Femur (tissue), 1 donor: ENCODE measurements around the gene NEK5.

ENCODE experiments used
- DNase-seq: peaks from one replicate; pipeline ENCODE4 v3.0.0-alpha.2; 2017

The NEK5 gene

DNA sequence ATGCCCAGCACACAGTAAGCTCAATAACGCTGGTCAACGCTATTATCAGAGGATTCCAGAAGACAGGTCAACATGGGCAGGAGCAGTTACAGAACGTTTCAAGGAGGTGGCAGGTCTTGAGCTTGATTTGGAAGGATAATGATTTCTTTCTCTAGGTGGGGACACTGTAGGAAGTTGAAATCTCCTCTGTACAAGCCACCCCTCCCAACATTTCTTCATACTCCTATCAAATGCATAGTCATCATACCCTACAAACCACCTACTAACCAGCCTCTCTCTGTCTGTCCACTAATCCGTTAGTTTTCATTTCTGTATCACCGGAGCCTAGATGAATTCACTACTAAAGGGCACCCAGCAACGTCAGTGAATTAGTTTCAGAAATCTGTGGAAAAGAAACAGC lies 118.9 kb downstream of the NEK5 start:
- no peak for DNase-seq

DNA sequence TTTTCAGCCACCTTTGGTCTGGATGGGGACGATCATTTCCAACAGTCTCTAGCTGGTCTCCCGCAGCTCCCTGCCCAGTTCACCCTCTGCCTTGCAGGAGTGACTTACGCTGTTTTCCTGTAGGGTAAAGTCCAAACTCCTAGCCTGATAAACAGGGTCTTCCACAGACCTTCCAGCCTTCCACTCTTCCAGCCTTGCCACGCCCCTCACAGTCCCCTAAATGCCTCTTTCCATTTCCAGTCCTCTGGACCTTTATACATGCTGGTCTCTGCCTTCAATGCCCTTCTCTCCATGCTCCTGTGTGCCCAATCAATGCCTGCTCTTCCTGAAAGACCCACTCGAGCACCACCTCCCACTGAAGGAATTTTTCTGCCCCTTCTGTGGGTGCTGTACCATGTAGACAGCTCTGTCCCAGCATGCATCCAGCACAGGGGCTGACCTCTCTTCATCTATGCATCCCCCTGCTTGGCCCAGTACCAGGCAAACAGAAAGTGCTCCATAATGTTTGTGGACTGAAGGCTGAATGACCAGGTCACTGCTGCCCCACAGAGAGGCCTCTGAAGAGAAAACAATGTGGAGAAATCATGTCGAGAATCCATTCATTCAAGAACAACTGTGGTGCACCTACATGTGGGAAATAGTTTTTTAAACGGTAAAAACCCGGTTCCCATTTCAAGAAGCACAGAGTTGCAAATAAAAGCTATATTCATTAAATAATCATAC lies 122.2 kb downstream of the NEK5 start:
- DNase-seq = no peak

DNA sequence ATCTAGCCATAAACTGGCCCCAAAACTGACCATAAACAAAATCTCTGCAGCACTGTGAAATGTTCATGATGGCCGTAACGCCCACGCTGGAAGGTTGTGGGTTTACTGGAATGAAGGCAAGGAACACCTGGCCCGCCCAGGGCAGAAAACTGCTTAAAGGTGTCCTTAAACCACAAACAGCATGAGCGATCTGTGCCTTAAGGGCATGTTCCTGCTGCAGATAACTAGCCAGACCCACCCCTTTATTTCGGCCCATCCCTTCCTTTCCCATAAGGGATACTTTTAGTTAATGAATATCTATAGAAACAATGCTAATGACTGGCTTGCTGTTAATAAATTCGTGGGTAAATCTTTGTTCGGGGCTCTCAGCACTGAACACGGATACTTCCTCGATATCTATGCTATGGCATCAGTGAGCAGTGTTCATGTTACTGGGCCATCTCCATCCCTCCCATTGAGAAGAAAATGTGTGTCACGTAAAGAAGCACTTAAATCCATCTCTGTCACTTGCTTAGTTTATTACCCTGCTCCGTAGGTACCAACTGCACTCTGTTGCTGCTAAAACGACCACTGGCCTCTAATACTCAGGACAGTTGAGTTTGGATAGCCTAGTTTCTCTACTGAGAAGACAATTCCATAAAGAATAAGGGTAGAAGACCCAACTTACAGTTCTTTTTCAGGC lies 122.9 kb downstream of the NEK5 start:
- no peak for DNase-seq

DNA sequence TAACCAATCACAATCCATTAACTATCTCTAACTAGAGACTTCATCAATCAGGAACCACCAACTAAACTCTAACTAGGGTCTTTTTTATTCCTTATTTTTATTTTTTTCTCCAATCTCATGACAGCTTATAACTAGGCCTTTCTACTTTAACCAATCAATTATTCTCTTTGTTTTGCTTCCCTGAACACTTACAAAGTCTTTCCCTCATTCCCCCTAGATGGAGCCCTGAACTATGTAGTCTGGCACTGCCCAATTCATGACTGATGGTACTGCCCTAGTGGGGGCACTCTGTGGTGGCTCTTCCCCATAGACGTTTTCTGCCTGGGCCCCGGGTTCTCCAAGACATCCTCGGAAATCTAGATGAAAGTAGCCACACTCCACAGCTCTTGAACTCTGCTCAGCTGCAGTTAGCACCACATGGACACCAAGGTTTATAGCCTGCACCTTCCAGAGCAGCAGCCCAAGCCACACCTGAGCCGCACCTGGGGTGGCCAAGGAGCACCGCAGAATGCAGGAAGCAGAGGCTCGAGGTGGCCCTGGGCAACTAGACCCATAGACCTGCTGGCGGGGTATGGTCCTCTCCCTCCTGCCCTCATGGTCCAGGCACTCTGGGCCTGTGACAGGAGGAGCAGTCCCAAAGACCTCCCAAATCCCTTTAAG lies 124.2 kb downstream of the NEK5 start:
- DNase-seq = no peak

DNA sequence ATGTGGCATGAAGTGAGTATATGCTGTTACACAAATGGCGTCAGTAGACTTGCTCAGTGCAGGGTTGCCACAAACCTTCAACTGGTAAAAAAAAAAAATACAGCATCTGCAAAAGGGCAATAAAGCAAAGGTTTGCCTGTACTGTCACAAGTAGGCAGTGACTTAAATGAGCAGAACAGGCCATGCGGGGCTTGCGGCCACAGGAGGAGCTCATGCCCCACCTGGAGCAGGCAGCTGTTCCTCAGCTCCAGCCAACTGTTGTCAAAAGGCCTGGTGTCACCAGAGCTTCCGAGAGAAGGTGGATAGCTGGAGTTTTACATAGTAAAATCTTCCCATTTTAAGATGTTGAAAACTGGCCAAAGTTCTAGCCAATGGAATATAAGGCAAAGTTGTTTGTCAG lies 125.3 kb downstream of the NEK5 start:
- DNase-seq = no peak

DNA sequence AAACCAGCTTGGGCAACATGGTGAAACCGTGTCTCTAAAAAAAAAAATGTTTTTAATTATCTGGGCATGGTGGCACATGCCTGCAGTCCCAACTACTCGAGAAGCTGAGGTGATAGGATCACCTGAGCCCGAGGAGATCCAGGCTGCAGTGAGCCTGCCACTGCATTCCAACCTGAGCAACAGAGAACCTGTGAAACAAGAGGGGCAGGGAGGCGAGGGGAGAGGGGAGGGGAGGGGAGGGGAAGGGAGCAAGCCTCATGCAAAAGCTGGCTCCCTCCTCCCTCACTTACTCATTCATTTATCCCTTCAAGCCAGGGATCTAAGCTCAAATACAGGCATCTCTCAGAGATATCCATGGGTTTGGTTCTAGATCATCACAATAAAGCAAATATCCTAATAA lies 126.5 kb downstream of the NEK5 start:
- DNase-seq = no peak

DNA sequence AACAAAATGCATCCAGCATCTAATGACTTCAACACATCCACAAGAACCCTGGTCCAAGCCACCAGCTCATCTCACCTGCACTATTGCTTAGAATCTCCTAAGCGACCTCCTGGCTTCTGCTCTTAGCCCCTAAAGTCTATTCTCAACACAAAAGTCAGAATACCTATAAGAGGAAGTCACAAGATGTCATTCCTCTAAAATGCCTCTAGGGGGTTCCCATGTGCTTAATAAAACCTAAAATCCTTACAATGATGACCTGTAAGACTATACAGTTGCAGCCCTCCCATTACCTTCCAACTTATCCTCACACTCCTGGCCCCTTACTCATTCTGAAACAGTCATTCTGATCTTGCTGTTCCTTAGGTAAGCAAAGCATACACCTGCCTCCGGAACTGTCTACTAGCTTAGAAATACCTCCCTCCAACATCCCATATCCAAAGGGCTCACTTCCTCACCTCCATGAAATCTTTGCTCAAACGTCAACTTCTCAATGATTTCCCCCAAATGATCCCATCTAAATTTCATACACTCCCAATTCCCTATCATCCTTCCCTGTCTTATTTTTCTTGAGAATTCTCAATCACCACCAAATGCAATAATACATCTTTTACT lies 127.6 kb downstream of the NEK5 start:
- DNase-seq = no peak

DNA sequence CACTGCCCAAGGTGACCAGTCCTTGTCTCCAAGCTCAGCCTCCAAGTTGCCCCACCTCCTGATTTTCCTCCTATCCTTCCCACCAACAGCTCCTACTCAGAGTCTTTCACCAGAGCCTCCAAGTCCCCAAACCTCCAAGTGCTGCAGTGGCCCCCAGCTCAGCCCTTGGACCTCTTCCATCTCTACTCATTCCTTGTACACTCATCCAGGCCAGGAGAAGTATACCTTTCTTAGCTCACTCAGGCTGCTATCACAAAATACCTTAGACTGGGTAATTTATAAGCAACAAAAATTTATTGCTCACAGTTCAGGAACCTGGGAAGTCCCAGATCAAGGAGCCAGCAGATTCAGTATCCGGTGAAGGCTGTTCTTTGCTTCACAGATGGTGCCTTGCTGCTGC lies 129.0 kb downstream of the NEK5 start:
- no peak for DNase-seq

DNA sequence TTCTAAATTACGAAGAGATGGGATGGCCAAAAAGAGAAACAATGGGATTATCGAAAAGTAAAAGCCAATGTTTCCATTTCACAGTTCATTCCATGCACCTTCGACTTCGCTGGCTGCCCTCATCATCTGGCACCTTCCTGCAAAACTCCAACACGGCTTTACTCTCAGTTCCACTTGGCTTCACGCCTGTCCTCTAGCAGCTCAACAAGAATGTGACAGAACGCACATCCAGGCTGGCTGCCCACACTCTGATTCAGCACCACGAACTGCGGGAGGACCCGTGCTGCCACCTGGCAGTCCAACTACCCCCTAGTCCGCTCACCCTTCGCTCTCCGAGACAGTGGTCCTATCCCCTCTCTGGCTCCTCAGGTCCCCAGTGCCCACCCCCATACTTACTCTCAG lies 129.4 kb downstream of the NEK5 start:
- peak; percentile 69 for DNase-seq

DNA sequence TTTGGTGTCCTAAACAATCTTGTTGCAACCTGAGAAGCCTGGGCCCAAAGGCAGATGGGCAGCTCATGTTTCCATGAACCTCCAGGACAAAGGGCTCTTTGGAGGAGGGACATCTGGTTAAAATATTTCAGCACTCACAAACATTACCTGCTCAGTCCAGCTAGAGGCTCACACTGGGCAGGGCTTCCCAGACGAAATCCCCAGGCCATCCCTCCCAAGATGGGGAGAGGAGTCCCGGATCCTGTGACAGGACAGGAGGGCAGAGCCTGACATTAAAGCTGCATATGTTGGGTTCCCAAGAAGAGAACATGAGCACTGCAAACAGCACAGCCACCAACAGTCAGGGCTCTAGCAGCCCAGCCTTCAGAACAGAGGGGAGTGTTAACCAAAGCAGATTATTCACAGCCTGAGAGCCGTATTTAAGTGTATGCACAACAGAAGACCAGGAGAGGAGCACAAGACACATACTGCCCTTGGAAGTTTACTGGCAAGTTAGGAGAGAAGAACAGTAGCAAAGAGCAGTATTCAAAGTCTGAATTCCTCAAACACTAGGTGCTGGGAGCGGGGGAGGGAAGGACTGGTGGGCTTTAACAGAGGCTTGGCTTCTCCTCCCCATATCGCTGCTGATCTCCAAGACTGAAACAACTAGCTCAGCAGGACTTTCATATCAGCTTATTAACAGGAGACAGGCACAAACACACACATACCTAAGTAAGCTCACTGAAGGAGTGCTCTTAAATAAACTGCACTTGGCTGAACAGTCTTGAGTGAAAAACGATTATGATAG lies 130.0 kb downstream of the NEK5 start:
- no peak for DNase-seq

DNA sequence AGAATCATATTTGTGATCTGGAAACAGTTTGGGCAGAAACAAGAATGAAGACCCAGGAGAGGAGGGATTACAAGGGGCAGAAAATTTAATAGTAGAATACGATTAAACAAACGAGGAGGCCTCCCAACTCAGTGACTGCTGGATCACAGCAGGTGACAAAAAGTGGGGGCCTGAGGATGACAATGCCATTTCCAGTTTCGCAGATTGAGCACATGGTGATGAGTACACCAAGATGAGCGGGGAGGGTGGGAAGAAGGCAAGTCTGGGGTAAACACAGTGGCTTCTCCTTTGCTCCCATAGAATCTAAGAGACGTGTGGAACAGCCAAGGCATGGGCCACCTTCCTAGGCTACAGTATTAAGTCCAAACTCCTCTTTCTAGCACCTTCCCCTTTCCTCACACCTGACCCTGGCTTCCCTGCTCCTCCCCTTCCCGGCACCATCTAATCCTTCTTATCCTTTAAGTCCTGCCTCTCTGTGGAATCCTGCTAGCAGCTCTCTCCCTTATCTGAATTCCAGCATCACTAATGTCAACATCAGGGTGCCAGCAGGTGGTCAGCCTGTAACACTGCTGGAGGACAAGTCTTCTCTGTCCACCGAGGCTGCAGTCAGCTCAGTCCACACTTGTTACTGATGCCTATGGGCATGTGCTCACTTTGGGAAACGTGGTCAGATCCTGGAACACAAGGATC lies 131.1 kb downstream of the NEK5 start:
- no peak for DNase-seq

DNA sequence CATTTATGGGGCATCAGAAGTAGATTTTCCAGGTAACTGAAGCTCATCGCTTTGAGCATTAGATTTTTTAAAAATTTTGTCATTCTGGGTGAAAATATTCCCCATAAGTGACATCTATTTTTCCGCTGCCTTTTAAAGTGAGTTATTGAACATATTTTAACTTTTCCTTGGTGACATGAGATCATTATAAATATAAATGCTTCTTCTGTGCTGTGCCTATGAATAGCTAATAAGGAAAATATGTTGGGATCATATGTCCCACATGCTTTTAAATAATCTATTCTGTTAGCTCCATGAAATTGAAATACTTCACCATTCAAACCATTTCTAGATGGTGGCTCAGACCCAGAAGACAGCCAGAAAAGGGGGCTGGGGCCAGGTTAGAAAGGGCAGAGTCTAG lies 131.7 kb downstream of the NEK5 start:
- no peak for DNase-seq

DNA sequence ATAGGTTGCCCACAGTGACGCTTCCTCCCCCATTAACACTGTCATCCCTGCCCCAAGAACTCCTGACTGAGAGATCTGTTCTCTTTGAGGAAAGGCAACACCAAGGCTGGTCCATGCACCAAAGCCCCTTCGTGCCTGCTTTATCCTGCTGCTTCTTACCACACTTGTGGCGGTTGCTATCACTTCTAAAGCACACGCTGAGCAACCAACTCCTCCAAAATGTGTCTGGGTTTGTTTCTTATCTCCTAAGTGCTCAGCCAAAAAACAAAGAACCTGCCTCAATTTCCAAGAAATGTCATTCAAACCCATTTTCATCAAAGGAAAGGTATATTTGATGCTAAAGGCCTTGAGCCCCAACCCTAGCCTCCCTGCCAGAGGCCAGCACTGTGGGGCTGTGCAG lies 132.2 kb downstream of the NEK5 start:
- DNase-seq = no peak

DNA sequence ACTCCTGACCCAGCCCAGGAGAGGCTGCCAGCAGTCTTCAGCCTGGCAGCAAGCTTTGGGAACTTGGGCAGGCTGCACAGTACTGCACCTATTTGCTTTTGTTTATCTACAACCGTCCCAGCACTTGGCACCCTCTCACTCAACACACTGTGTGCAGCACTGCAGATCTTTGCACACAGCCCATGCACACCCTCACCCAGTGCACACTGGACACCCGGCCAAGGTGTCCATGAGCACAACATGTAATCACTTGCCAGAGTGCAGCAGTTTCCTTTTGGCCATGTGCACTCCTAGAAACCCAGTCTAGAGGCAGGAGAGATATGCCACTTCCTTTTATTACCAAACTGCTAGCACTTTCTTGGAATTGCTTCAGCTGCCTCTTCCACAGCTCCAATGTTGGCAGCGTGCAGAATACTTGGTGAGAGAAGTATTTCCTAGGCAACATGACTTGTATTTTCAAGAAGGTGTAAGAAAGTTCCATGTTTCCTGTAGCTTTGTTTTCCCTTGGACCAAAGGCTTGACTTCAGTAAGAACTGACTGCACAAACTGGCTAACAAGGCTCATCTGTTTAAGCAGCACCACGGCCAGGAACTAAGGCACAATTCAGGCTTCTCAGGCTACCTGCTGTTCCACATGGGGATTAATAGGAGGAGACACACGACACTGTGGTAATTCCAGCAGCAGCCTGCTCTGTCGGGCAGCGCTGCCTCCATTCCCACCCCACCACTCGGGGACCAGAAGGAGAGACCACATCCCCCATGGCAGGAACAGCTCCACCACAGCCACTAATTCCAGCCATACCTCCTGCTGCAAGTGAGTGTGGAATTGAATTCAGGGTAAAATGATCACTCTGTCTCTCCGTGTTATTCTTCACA lies 133.0 kb downstream of the NEK5 start:
- DNase-seq = peak; percentile 48

DNA sequence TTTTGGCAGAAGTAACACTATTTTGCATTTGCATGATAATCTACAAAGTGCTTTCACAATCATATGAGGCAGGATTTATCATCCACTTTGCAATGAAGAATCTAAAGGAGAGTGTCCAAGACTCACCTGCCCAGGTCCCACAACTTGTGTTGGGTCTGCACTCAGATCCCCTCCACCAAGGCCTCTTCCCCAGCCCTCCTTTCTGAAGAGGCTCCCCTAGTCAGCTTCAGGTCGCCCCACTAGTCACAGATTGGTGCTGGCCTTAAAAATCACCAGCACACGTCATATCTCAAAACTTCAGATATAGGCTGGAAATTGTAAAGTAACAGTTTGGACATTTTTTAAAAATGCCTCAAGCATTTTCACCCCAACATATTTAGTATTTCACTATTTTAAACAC lies 135.2 kb downstream of the NEK5 start:
- DNase-seq = no peak

DNA sequence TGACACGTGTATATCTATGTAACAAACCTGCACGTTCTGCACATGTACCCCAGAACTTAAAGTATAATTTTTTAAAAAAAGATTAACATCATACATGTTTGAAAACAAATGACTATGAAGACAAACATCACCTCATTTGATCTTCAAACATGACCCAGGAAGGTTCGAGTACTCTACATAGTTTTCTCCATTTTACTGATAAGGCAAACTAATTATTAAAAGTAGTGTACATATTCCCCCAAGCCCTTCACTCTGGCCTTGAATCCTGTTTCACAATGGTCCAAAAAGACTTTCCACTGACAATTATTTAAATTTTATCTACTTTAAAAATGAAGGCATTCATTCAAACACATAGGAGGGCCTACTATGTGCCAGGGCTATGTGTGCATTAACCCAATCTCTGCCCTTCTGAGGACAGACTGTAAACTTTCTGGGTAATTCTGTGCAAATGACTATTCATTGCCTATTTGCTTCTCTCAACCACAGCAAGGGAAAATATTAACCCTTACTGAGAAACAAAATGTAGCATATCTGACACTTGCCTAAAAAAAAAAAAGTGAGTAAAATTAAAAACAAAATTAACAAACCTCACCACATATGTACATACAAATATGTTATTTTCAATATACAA lies 139.8 kb downstream of the NEK5 start:
- DNase-seq = no peak
